B cell (primary cell): ENCODE measurements around the gene VTI1A.

Source experiments
- CTCF ChIP-seq: fragments of 200-600 bp; IDR thresholded peaks from one replicate; pipeline ENCODE4 v1.8.0; 2022; ENCODE audit warnings: antibody characterized with exemption, mild to moderate bottlenecking
- EZH2 ChIP-seq: IDR thresholded peaks from 2 replicates; pipeline ENCODE4 v1.6.1; 2012; ENCODE audit warnings: borderline replicate concordance, low read depth, mild to moderate bottlenecking, moderate library complexity, low read length; ENCODE audit not compliant: insufficient read depth, poor library complexity, severe bottlenecking

- TF ChIP-seq CTCF: no peak
- TF ChIP-seq EZH2: no peak
Measured at GRCh38 chr10:112813866-112814591, 367.0 kb downstream of the VTI1A start.
